ENCODE measurements around the gene ZBTB25. TPM values are rescaled to one million over a fixed set of nuclear protein-coding genes. Genes with fewer than 3 reads are reported as not detected.

The ZBTB25 gene
- total RNA-seq, 1 donor from 2014 or later, result 14.9 TPM

DNA sequence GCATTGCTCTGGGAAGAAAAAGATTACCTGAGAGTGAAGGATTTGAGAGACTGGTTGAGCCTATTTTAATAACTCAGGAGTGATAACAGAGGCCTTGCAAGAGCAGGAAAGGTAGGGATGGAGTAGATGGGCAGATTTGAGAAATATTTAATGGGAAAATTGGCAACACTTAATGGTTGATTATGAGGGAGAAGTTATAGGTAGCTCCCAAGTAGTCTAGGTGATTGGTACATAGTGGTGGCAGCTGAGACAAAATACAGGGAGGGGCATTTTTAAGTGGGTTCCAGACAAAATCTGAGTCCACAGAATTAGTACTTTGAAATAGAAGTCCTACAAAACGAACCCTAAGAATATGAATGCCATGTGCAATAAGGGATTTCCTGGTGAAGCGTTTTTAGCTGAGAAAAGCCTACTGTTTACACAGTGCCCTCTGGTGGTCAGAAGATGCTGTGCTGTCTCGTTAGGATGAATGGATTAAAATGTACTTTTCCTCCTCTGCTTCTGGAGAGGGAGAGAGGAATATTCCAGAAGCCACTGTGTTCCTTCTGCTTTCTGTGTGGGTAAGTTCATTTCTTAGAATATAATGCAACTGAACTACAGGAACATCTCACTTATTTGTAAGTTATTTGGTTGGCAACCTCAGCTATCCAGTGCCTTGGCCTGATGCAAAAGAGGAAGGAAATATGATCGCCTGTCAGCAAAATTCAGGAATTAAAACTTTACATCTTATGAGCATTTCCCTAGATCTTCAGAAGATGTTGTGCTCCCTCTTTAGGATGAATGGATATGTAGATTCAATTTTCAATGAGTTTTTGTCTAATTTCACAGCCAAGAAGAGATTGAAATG lies 7.4 kb upstream of the ZBTB25 start:
- ATAC-seq (peak; percentile 81 to 87), DNase-seq (no peak)
- peaks cover 74% of the 10 kb centered on the region for H3K4me1 ChIP-seq
- H3K27ac ChIP-seq, result no peak overlapping the region
- TF ChIP-seq, protein P1, sequence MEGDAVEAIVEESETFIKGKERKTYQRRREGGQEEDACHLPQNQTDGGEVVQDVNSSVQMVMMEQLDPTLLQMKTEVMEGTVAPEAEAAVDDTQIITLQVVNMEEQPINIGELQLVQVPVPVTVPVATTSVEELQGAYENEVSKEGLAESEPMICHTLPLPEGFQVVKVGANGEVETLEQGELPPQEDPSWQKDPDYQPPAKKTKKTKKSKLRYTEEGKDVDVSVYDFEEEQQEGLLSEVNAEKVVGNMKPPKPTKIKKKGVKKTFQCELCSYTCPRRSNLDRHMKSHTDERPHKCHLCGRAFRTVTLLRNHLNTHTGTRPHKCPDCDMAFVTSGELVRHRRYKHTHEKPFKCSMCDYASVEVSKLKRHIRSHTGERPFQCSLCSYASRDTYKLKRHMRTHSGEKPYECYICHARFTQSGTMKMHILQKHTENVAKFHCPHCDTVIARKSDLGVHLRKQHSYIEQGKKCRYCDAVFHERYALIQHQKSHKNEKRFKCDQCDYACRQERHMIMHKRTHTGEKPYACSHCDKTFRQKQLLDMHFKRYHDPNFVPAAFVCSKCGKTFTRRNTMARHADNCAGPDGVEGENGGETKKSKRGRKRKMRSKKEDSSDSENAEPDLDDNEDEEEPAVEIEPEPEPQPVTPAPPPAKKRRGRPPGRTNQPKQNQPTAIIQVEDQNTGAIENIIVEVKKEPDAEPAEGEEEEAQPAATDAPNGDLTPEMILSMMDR (IDR thresholded peaks at IDR 0.05), result peak; percentile 89
- intact Hi-C loops (cut with DNase I), result no loop called here
- H3K36me3 ChIP-seq, result no peaks in the 10 kb centered on the region
- H3K4me3 ChIP-seq, result no peak overlapping the region
- H3K9me3 ChIP-seq, result no peaks in the 10 kb centered on the region
- no peaks in the 10 kb centered on the region for H3K27me3 ChIP-seq (ENCODE audit: low read depth)

DNA sequence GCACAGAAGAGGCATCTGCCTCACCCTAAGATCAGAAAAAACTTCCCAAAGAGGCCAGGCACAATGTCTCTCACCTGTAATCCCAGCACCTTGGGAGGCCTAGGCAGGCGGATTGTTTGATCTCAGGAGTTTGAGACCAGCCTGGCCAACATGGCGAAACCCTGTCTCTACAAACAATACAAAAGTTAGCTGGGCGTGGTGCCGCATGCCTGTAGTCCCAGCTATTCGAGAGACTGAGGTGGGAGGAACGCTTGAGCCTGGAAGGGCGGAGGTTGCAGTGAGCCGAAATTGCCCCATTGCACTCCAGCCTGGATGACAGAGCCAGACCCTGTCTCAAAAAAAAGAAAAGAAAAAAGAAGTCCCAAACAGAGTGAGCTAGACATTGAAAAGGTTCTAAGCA lies 5.4 kb upstream of the ZBTB25 start:
- peaks cover 69% of the 10 kb centered on the region for H3K4me1 ChIP-seq
- no peak overlapping the region for H3K27ac ChIP-seq
- ATAC-seq (no peak), DNase-seq (no peak)
- H3K36me3 ChIP-seq, result no peaks in the 10 kb centered on the region
- H3K9me3 ChIP-seq, result no peaks in the 10 kb centered on the region
- H3K27me3 ChIP-seq (ENCODE audit: low read depth), result no peaks in the 10 kb centered on the region
- TF ChIP-seq, protein P1 (IDR thresholded peaks at IDR 0.05), result no peak
- H3K4me3 ChIP-seq, result no peak overlapping the region
- intact Hi-C loops (cut with DNase I), result no loop called here

DNA sequence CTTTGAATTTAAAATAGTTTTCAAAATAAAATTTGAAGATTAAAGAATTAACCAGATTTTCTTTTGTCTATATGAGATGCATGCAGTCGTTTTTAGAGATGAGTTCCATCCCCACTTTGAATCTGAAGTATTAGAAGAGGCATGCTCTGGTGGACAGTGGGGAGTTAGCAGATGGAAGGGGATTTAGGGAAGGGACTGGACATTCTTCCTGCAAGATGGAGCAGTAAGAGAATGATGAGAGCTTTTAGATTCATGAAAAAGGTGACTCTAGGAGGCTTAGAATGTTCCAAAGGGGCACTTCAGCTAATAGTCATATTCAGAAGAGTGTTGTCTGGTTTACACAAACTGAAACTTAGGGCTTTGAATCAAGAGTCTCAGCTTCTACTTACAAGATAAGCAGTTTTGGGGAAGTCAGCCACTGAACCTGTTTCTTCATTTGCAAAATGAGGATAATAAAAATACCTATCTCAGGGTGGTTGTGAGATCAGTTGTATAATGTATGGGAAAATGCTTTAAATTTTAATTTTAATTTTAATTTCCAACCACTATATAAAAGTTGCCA lies 4.7 kb upstream of the ZBTB25 start:
- TF ChIP-seq, protein P1 (IDR thresholded peaks at IDR 0.05), result no peak
- no peaks in the 10 kb centered on the region for H3K9me3 ChIP-seq
- DNase-seq (no peak), ATAC-seq (no peak)
- H3K36me3 ChIP-seq, result no peaks in the 10 kb centered on the region
- H3K4me1 ChIP-seq, result peaks cover 67% of the 10 kb centered on the region
- intact Hi-C loops (cut with DNase I), result no loop called here
- no peaks in the 10 kb centered on the region for H3K27me3 ChIP-seq (ENCODE audit: low read depth)
- no peak overlapping the region for H3K4me3 ChIP-seq
- no peak overlapping the region for H3K27ac ChIP-seq

DNA sequence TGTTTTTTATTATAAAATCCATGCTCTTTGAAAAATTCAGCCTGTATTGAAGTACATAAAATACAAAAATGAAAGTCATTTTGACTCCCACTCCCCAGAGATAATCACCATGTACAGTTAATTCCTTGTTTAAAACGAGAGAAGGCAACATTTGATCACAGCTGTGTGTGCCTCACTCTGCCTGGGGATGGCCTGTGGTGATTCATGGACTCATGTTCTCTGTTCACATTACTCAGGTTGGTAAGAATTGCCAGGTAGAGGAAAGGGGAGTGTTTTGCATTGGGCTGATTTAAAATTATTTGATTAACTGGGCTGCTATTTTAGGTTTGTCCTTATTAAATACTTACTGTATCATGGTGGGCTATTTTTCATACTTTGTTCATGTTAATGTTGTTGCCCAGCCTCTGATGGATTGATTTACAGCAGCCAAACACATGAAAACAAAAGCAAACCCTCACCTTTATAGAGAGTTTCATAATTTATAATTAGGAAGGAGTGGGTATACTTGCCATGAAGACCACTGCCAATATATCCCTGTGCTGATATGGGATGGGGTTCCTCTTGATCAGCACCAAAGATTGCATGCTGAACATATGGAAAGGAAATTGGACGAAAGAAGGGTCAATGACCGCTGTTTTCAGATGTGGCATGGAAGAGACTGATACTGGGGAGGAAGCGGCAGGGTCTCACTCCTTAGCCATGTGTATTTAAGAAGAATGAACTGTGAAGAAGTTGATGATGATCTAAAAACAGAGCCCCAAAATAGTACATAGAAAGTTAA lies 3.9 kb upstream of the ZBTB25 start:
- Histone ChIP-seq H3K36me3 (no peaks in the 10 kb centered on the region), H3K9me3 (no peaks in the 10 kb centered on the region), H3K27me3 (ENCODE audit: low read depth) (no peaks in the 10 kb centered on the region), H3K4me3 (no peak overlapping the region), H3K27ac (no peak overlapping the region), H3K4me1 (peaks cover 66% of the 10 kb centered on the region)
- intact Hi-C loops (cut with DNase I), result no loop called here
- ATAC-seq (no peak), DNase-seq (no peak)
- TF ChIP-seq, protein P1 (IDR thresholded peaks at IDR 0.05), result no peak

DNA sequence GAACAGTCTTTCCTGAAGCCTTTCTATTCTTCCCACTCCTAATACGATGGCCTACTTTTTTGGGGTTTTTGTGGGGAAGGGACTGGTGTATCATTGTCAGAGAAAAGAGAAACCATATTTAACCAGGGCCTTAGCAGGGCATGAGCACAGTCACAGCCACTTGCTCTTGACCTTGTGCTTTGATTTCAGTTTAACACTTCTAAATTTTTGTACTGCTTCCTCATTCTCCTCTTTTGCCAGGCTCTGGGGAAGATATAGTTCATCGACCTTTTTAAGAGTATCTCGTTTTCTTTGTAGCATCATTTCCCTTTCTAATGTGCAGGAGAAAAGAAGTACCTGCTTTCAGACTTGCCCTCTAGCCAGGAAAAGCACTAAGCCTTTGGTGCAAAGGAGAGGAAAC lies 3.1 kb upstream of the ZBTB25 start:
- intact Hi-C loops (cut with DNase I), result no loop called here
- ATAC-seq (no peak), DNase-seq (no peak)
- no peaks in the 10 kb centered on the region for H3K9me3 ChIP-seq
- peaks cover 68% of the 10 kb centered on the region for H3K4me1 ChIP-seq
- H3K4me3 ChIP-seq, result peak overlapping the region; percentile 78
- H3K36me3 ChIP-seq, result no peaks in the 10 kb centered on the region
- no peaks in the 10 kb centered on the region for H3K27me3 ChIP-seq (ENCODE audit: low read depth)
- TF ChIP-seq, protein P1 (IDR thresholded peaks at IDR 0.05), result no peak
- H3K27ac ChIP-seq, result peak overlapping the region; percentile 37
